HepG2 (cell line): Measurements from ENCODE around the gene STX1B.
A peak's percentile ranks its signal among the peaks of the same experiment; 100 is the strongest.

Experiments used
- ZNF138 ChIP-seq: sonication (generic); formaldehyde crosslinking; IDR thresholded peaks from 2 replicates; pipeline ENCODE4 v1.5.0; 2020; ENCODE audit warnings: mild to moderate bottlenecking, low read depth, missing genetic modification reagents
- TF ChIP-seq, protein P1 (sequence below): sonication (generic); formaldehyde crosslinking; IDR thresholded peaks from 2 replicates; pipeline ENCODE4 v1.9.0; 2021; ENCODE audit warnings: missing genetic modification reagents, mild to moderate bottlenecking, borderline replicate concordance
- TF ChIP-seq, protein P2 (sequence below): sonication (generic); formaldehyde crosslinking; conservative IDR thresholded peaks from 2 replicates; pipeline ENCODE4 v1.5.0; 2020; ENCODE audit warnings: missing genetic modification reagents
- TF ChIP-seq, protein P3 (sequence below): fragments of 450-650 bp; IDR thresholded peaks from 2 replicates; pipeline ENCODE4 v1.6.1; 2017
- TF ChIP-seq, protein P4 (sequence below): sonication (generic); formaldehyde crosslinking; IDR thresholded peaks from 2 replicates; pipeline ENCODE4 v1.5.0; 2020; ENCODE audit warnings: mild to moderate bottlenecking, missing genetic modification reagents, moderate library complexity

DNA sequence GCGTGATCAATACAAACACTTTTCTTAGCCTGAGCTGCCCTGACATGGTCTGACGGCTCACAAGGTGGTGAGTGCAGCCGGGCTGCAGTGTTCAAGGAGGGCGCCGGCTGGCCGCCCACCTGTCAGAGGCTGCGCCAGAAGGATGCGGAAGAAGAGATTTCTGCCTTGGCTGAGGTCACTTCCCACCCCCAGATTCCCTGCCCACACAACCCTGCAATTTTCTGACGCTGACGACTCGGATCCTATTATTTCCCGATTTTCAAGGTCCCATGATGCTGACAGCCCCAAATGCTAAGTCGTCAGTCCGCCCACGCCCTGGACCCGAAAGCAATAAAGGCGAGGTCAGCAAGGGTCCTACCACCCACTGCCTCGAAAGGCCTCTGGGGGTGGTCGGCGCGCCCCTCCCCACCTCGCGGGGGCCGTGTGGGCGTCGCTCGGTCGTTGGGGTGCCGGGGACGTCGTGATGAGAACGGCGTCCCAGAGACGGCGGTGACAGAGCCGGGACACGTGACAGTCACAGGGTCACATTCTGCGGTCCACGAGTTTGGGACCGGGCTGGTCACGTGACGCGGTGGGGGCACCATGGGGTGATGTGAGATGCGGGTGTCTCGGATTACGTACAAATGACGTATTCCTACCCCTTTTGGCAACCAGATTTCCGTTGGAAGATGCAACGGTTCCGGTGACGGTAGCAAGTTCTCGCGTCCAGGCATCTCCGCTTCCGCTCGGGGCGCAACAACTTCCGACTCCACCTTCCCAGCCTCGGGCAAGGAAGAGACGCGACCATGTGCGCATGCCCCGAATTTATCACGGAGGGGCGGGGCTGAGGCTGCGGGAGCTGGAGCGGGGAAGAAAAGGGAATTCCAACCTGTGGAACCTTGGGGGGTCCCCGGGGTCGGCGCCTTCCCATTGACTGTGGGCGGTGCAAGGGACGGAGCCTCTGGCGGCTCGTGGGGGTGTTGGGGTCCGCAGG, 22.6 kb upstream of the STX1B start, which contains the start of gene STX4:
- TF ChIP-seq, protein P1, sequence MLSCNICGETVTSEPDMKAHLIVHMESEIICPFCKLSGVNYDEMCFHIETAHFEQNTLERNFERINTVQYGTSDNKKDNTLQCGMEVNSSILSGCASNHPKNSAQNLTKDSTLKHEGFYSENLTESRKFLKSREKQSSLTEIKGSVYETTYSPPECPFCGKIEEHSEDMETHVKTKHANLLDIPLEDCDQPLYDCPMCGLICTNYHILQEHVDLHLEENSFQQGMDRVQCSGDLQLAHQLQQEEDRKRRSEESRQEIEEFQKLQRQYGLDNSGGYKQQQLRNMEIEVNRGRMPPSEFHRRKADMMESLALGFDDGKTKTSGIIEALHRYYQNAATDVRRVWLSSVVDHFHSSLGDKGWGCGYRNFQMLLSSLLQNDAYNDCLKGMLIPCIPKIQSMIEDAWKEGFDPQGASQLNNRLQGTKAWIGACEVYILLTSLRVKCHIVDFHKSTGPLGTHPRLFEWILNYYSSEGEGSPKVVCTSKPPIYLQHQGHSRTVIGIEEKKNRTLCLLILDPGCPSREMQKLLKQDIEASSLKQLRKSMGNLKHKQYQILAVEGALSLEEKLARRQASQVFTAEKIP, result no peak
- no peak; the same call in 1 of the 2 replicates for TF ChIP-seq ZNF138 (CRISPR knock-in tag)
- TF ChIP-seq, protein P2, sequence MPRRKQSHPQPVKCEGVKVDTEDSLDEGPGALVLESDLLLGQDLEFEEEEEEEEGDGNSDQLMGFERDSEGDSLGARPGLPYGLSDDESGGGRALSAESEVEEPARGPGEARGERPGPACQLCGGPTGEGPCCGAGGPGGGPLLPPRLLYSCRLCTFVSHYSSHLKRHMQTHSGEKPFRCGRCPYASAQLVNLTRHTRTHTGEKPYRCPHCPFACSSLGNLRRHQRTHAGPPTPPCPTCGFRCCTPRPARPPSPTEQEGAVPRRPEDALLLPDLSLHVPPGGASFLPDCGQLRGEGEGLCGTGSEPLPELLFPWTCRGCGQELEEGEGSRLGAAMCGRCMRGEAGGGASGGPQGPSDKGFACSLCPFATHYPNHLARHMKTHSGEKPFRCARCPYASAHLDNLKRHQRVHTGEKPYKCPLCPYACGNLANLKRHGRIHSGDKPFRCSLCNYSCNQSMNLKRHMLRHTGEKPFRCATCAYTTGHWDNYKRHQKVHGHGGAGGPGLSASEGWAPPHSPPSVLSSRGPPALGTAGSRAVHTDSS (CRISPR knock-in tag), result 0 out of 2 replicates have a peak, but pooled peaks have one; percentile 59
- TF ChIP-seq, protein P3, sequence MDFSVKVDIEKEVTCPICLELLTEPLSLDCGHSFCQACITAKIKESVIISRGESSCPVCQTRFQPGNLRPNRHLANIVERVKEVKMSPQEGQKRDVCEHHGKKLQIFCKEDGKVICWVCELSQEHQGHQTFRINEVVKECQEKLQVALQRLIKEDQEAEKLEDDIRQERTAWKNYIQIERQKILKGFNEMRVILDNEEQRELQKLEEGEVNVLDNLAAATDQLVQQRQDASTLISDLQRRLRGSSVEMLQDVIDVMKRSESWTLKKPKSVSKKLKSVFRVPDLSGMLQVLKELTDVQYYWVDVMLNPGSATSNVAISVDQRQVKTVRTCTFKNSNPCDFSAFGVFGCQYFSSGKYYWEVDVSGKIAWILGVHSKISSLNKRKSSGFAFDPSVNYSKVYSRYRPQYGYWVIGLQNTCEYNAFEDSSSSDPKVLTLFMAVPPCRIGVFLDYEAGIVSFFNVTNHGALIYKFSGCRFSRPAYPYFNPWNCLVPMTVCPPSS, result no peak
- TF ChIP-seq, protein P4, sequence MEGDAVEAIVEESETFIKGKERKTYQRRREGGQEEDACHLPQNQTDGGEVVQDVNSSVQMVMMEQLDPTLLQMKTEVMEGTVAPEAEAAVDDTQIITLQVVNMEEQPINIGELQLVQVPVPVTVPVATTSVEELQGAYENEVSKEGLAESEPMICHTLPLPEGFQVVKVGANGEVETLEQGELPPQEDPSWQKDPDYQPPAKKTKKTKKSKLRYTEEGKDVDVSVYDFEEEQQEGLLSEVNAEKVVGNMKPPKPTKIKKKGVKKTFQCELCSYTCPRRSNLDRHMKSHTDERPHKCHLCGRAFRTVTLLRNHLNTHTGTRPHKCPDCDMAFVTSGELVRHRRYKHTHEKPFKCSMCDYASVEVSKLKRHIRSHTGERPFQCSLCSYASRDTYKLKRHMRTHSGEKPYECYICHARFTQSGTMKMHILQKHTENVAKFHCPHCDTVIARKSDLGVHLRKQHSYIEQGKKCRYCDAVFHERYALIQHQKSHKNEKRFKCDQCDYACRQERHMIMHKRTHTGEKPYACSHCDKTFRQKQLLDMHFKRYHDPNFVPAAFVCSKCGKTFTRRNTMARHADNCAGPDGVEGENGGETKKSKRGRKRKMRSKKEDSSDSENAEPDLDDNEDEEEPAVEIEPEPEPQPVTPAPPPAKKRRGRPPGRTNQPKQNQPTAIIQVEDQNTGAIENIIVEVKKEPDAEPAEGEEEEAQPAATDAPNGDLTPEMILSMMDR (CRISPR knock-in tag), result peak; percentile 16; the same call in 1 of the 2 replicates
